Esophagus (tissue), 2 donors: ENCODE measurements around the gene TTC28. TPM values are rescaled to one million over a fixed set of nuclear protein-coding genes. Genes with fewer than 3 reads are reported as not detected.
"Not testable (repeated sequence)": the region's sequence is repeated elsewhere in the genome, so short reads cannot be mapped to it uniquely, and the experiment has no call there.

ENCODE experiments used
- H3K27ac ChIP-seq, 2 donors: one replicate each; pipeline ENCODE4 v1.5.1; 2013; ENCODE audit warnings: low read depth in 2 of 2, mild to moderate bottlenecking in 2 of 2, inconsistent platforms in 1 of 2, low read length in 1 of 2, moderate library complexity in 1 of 2
- H3K27me3 ChIP-seq, 2 donors: one replicate each; pipeline ENCODE4 v1.6.1; 2013; ENCODE audit warnings: low read length in 2 of 2, control low read depth in 1 of 2, mild to moderate bottlenecking in 1 of 2; ENCODE audit not compliant: insufficient read depth in 2 of 2, control insufficient read depth in 1 of 2
- H3K36me3 ChIP-seq, 2 donors: one replicate each; pipeline ENCODE4 v1.6.1; 2013; ENCODE audit warnings: low read length in 1 of 2; ENCODE audit not compliant: control insufficient read depth in 2 of 2, insufficient read depth in 2 of 2
- H3K4me1 ChIP-seq, 2 donors: one replicate each; pipeline ENCODE4 v1.6.1; 2013; ENCODE audit warnings: low read length in 1 of 2; ENCODE audit not compliant: control insufficient read depth in 2 of 2, insufficient read depth in 2 of 2
- H3K4me3 ChIP-seq, 2 donors: one replicate each; pipeline ENCODE4 v1.5.1; 2013; ENCODE audit warnings: low read length in 2 of 2, mild to moderate bottlenecking in 2 of 2, low read depth in 1 of 2, moderate library complexity in 1 of 2
- H3K9me3 ChIP-seq, 2 donors: one replicate each; pipeline ENCODE4 v1.6.1; 2013; ENCODE audit warnings: mild to moderate bottlenecking in 2 of 2, low read depth in 1 of 2, low read length in 1 of 2, moderate library complexity in 1 of 2; ENCODE audit not compliant: control insufficient read depth in 2 of 2, insufficient read depth in 1 of 2
- WGBS, 2 donors: extraction: QIAGEN DNeasy Blood & Tissue Kit; methylation state at CpG; one replicate each; pipeline ENCODE4 v1.1.7; 2013; 5-methylcytosine and 5-hydroxymethylcytosine counted together
- polyA plus RNA-seq, 2 donors: library from polyadenylated mRNA; stranded (reverse); fragments of 200-250 nt; gene quantifications; one replicate each; pipeline ENCODE4 v1.2.3, GENCODE V29; 2013
- donor health status: healthy with polysubstance abuse.
- donor health status: Bipolar disorder and iron deficiency.

Gene TTC28
- polyA plus RNA-seq, 2 donors, result 1.4 to 2.6 TPM

DNA sequence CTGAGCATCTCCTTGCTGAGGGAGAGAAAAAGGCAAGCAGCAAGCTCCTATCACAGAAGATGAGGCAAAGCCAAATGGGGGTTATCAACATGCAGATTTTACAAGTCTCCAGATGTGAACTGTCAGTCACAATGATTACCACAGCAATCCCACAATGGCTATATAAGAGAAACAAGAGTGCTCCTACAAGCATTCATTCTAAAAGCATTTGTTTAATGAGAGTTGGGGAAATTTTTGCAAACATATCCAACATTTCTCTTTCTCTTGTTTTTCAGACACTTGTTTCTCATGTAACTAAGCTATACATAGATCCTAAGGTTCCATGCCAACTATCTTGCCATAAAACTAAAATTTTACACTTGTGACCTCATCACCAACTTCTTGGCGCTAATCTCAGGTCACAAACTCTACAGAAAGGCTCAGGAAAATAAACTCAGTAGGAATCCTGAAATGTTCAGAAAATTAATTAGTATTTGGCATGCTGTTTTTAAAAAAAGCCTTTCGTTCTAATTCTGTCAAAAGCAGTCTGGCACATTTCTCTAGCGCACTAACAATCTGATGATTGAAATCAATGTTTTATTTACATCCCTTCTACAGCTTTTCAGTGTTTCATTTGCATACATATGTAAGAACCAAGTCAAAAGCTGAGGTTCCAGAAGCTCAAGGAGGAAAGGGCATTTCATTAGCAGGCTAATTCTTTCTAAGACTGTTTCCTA is 199.5 kb downstream of the TTC28 start:
- WGBS, 2 donors, result 73 to 77% methylated on average over 3 of the region's 3 CpGs
- Histone ChIP-seq H3K4me1 (no peaks in the 10 kb centered on the region), H3K27me3 (no peaks in the 10 kb centered on the region), H3K27ac (no peak overlapping the region), H3K4me3 (no peak overlapping the region), H3K9me3 (no peaks in the 10 kb centered on the region), H3K36me3 (no peaks in the 10 kb centered on the region)

- Histone ChIP-seq H3K9me3 (no peaks in the 10 kb centered on the region), H3K4me1 (no peaks in the 10 kb centered on the region), H3K36me3 (no peaks in the 10 kb centered on the region), H3K27ac (no peak overlapping the region), H3K4me3 (no peak overlapping the region), H3K27me3 (no peaks in the 10 kb centered on the region)
Observed at GRCh38 chr22:28478564-28478963, 201.1 kb downstream of the TTC28 start.

- Histone ChIP-seq H3K27me3 (no peaks in the 10 kb centered on the region), H3K36me3 (no peaks in the 10 kb centered on the region), H3K4me3 (no peak overlapping the region), H3K4me1 (no peaks in the 10 kb centered on the region), H3K27ac (no peak overlapping the region), H3K9me3 (no peaks in the 10 kb centered on the region)
- 50 to 65% methylated on average over 1 of the region's 1 CpG for WGBS, 2 donors
Observed at GRCh38 chr22:28477556-28477955, 202.1 kb downstream of the TTC28 start.

DNA sequence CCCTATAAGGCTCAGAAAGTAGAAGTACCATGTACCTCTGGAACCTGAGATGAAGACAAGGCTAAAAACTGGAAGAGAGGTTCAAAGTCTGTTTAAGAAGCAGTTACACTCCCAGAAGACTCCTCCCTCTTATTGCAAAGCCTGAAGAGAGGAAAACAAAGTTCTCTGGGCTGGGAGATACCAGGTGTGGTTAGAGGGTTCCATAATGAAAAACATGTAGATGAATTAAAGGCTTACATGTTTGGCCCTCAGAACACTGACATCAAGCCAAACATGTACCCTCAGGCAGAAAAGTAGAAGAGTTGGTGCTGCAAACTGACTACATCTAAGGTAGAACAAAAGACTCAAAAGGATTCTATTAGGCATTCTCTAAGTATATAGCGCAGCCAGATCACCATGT is 205.3 kb downstream of the TTC28 start:
- WGBS, 2 donors, result 69 to 83% methylated on average over 1 of the region's 1 CpG
- no peak overlapping the region for H3K27ac ChIP-seq
- H3K27me3 ChIP-seq, result no peaks in the 10 kb centered on the region
- H3K9me3 ChIP-seq, result no peaks in the 10 kb centered on the region
- H3K36me3 ChIP-seq, result no peaks in the 10 kb centered on the region
- H3K4me3 ChIP-seq, result no peak overlapping the region
- no peaks in the 10 kb centered on the region for H3K4me1 ChIP-seq

- H3K27me3 ChIP-seq, result no peaks in the 10 kb centered on the region
- no peaks in the 10 kb centered on the region for H3K36me3 ChIP-seq
- no peak overlapping the region for H3K27ac ChIP-seq
- H3K9me3 ChIP-seq, result no peaks in the 10 kb centered on the region
- H3K4me3 ChIP-seq, result no peak overlapping the region
- H3K4me1 ChIP-seq, result no peaks in the 10 kb centered on the region
- WGBS, 2 donors, result 81 to 85% methylated on average over 2 of the region's 2 CpGs
Observed at GRCh38 chr22:28473258-28473657, 206.4 kb downstream of the TTC28 start.

GRCh38 chr22:28467055-28467454 is 212.6 kb downstream of the TTC28 start:
- H3K9me3 ChIP-seq, H3K4me3 ChIP-seq, H3K36me3 ChIP-seq, H3K27me3 ChIP-seq, H3K27ac ChIP-seq, H3K4me1 ChIP-seq: not testable (repeated sequence)
- WGBS, 2 donors, result 70 to 73% methylated on average over 1 of the region's 1 CpG

DNA sequence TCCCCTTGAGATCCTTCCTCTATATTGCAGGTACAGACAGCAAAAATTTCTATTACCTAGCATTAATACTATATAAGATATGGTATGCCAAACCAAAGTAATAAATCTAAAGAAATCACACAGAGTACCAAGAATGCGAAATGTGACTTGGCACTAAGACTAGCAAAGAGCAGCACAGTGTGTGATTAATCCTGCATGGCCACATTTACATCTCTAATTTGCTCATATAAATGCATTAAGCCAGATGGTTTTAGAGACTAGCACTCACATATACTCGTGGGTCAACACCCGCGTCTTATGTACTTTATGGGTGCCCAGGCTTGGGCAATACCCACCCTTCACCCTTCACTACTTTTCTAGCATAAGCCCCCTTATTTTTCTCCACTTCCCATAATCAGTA is 213.2 kb downstream of the TTC28 start:
- WGBS, 2 donors, result 86 to 87% methylated on average over 4 of the region's 4 CpGs
- Histone ChIP-seq H3K36me3 (no peaks in the 10 kb centered on the region), H3K9me3 (no peaks in the 10 kb centered on the region), H3K4me1 (no peaks in the 10 kb centered on the region), H3K27ac (no peak overlapping the region), H3K4me3 (no peak overlapping the region), H3K27me3 (no peaks in the 10 kb centered on the region)

DNA sequence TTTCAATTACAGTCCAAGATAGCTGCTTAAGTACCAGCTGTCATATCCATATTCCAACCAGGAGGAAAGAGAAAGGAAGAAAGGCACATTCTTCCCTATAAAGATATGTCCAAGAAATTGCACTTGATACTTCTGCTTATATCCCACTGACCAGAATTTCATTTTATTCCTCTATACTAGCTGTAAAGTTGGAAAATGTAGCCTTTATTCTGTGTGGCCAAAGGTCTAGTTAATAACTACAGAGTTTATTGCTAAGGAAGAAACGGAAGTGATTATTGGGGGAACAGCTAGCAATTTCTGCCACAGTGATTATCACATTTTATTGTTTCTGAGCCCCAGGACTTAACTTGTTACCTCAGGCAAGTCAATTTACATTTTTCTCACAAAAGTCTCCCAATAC is 213.8 kb downstream of the TTC28 start:
- H3K27me3 ChIP-seq, result no peaks in the 10 kb centered on the region
- H3K4me1 ChIP-seq, result no peaks in the 10 kb centered on the region
- H3K4me3 ChIP-seq, result no peak overlapping the region
- no peaks in the 10 kb centered on the region for H3K9me3 ChIP-seq
- H3K36me3 ChIP-seq, result no peaks in the 10 kb centered on the region
- H3K27ac ChIP-seq, result no peak overlapping the region
- 81 to 89% methylated on average over 1 of the region's 1 CpG for WGBS, 2 donors

DNA sequence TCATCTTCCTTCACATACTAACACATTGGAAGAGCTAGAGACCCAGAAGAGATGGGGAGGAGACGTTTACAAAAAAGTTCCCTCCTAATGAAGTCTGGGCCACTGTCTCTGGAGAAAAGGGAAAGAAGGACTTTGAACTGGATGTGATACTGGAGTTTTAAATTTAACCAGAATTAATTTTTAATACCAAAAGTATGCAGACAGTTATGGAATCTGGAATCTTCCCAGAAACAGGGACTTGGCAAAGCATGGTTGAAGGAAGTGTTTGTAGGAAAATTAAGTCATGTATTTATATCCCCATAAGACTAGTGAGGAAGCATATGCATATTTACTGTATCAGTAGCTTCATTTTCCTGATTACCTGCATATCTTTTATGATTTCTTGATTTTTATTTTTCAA is 215.5 kb downstream of the TTC28 start:
- no peak overlapping the region for H3K4me3 ChIP-seq
- no peaks in the 10 kb centered on the region for H3K9me3 ChIP-seq
- no peak overlapping the region for H3K27ac ChIP-seq
- WGBS, 2 donors, result 54 to 59% methylated on average over 1 of the region's 1 CpG
- no peaks in the 10 kb centered on the region for H3K36me3 ChIP-seq
- no peaks in the 10 kb centered on the region for H3K4me1 ChIP-seq
- H3K27me3 ChIP-seq, result no peaks in the 10 kb centered on the region

DNA sequence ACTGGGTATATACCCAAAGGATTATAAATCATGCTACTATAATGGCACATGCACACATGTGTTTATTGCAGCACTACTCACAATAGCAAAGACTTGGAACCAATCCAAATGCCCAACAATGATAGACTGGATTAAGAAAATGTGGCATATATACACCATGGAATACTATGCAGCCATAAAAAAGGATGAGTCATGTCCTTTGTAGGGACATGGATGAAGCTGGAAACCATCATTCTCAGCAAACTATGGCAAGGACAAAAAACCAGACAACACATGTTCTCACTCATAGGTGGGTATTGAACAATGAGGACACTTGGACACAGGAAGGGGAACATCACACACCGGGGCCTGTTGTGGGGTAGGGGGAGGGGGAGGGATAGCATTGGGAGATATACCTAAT is 216.2 kb downstream of the TTC28 start:
- H3K9me3 ChIP-seq, H3K4me3 ChIP-seq, H3K27ac ChIP-seq, H3K27me3 ChIP-seq, H3K36me3 ChIP-seq, H3K4me1 ChIP-seq: not testable (repeated sequence)
- WGBS, 2 donors, result 91 to 100% methylated on average over 1 of the region's 1 CpG
